SK-N-MC (cell line): ENCODE measurements around the gene INO80E.

ENCODE experiments used
- EZH2 ChIP-seq: fragments of 200-600 bp; sonication (generic); IDR thresholded peaks from one replicate; pipeline ENCODE4 v1.6.1; 2017; ENCODE audit warnings: antibody characterized with exemption
- FOXP2 ChIP-seq: optimal IDR thresholded peaks from 2 replicates; pipeline ENCODE3; 2011; ENCODE audit warnings: mild to moderate bottlenecking, moderate library complexity; ENCODE audit not compliant: insufficient read depth; ENCODE audit errors: extremely low read length, control extremely low read depth
- POLR2AphosphoS5 ChIP-seq: IDR thresholded peaks from 2 replicates; pipeline ENCODE4 v1.6.1; 2012; ENCODE audit warnings: mild to moderate bottlenecking, low read depth, low read length, borderline replicate concordance

DNA sequence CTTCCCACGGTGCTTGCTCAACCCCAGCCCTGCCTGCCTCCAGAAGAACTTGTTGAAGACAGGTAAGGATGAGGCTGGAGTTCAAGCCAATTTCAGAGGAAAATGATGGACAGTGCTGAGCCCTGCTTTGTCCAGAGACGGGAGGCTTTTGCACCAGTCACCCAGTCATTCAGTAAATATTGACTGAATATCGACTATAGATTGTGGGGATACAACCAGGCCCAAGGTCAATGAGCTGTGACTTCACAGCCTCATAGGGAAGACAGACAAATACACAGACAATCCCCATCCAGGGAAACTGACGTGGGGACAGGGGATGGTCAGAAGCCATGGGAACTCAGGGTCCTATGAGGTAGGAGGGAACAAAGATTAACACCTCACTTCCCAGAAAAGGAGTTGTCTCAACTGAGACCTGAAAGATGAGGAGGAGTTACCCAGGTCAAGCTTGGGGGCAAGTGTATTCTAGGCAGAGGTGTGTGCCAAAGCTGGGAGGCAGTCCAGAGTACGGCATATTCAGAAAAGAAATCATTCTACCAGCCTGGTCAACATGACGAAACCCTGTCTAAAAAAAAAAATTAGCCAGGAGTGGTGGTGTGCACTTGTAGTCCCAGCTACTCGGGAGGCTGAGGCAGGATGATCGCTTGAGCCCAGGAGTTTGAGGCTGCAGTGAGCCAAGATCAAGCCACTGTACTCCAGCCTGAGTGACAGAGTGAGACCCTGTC is 20.7 kb downstream of the INO80E start:
- TF ChIP-seq POLR2AphosphoS5: no peak
- TF ChIP-seq FOXP2: no peak
- TF ChIP-seq EZH2: no peak
